Inflammatory macrophage (primary cell): ENCODE results near the gene SNAP29.
"Not testable (repeated sequence)": the region's sequence is repeated elsewhere in the genome, so short reads cannot be mapped to it uniquely, and the experiment has no call there.

Experiments
- DNase-seq, 2 donors: peaks; one replicate each; pipeline ENCODE4 v3.0.0-alpha.2; 2020 to 2022

Gene SNAP29

GRCh38 chr22:20836987-20837823, 21.6 kb upstream of the SNAP29 start:
- no peak for DNase-seq

GRCh38 chr22:20839354-20839753, 19.5 kb upstream of the SNAP29 start:
- DNase-seq: not testable (repeated sequence)

GRCh38 chr22:20839837-20840645, 18.8 kb upstream of the SNAP29 start:
- no peak for DNase-seq

- no peak for DNase-seq
Measured at GRCh38 chr22:20840646-20841371, 18.0 kb upstream of the SNAP29 start.

- no peak for DNase-seq
Measured at GRCh38 chr22:20843501-20843900, 15.3 kb upstream of the SNAP29 start.

GRCh38 chr22:20844055-20845037, 14.5 kb upstream of the SNAP29 start:
- no peak for DNase-seq

GRCh38 chr22:20847318-20847822, 11.4 kb upstream of the SNAP29 start:
- no peak for DNase-seq

GRCh38 chr22:20852076-20852475, 6.7 kb upstream of the SNAP29 start:
- no peak for DNase-seq

- DNase-seq: no peak
Measured at GRCh38 chr22:20852503-20852902, 6.3 kb upstream of the SNAP29 start.

- no peak for DNase-seq
Measured at GRCh38 chr22:20853236-20853660, 5.6 kb upstream of the SNAP29 start.

- no peak for DNase-seq
Measured at GRCh38 chr22:20857247-20857643, 1.6 kb upstream of the SNAP29 start.

GRCh38 chr22:20857838-20858614, 781 bp upstream of the SNAP29 start:
- peak; percentile 15 to 45 for DNase-seq

GRCh38 chr22:20859615-20860014, 808 bp downstream of the SNAP29 start:
- DNase-seq: no peak

GRCh38 chr22:20862540-20862939, 3.7 kb downstream of the SNAP29 start:
- no peak for DNase-seq

GRCh38 chr22:20863366-20863765, 4.6 kb downstream of the SNAP29 start:
- peak; percentile 63 to 80 for DNase-seq

GRCh38 chr22:20864186-20864908, 5.5 kb downstream of the SNAP29 start:
- peak; percentile 75 to 77 for DNase-seq

- no peak for DNase-seq
Measured at GRCh38 chr22:20865331-20865730, 6.5 kb downstream of the SNAP29 start.

GRCh38 chr22:20865875-20866445, 7.2 kb downstream of the SNAP29 start:
- DNase-seq: no peak

GRCh38 chr22:20866736-20867135, 7.9 kb downstream of the SNAP29 start:
- DNase-seq: no peak
